ENCODE measurements around the gene PATE1. TPM values are rescaled to one million over a fixed set of nuclear protein-coding genes. Genes with fewer than 3 reads are reported as not detected.
"Not testable (repeated sequence)": the region's sequence is repeated elsewhere in the genome, so short reads cannot be mapped to it uniquely, and the experiment has no call there.

PATE1 gene, protein sequence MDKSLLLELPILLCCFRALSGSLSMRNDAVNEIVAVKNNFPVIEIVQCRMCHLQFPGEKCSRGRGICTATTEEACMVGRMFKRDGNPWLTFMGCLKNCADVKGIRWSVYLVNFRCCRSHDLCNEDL
- total RNA-seq: not detected
- under 1 TPM in 1 of 2 donors, not detected in 1; 0.30 TPM for polyA plus RNA-seq
- long read RNA-seq, donor 1: 0 reads
- long read RNA-seq, donor 2: 0 reads
- long read RNA-seq, donor 3: 0 reads

DNA sequence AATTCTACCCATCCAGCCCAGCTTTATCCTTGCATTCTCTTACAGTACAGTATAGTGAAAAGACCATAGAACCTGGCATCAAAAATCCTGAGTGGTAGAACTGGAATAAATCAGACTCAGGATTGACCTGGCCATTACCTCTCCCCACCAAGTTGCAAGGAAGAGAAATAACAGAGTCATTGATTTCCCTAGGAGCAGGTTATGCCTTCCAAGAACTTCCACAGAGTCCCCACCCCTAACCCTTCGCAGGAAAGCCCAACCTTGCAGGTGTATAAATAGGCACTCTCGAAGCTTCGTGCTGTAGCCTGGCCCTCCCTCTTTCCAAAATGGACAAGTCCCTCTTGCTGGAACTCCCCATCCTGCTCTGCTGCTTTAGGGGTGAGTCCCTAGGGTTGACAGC lies at the start of gene PATE1:
Gene PATE1 (plus strand): TSS at position 301 of the 400 bp plus-strand sequence. CDS start 26 bp downstream, at position 327.
- no peak within 1 kb of the TSS for H3K27ac ChIP-seq
- H3K9me3 ChIP-seq: no peaks in the 10 kb centered on the region
- H3K36me3 ChIP-seq: no peaks in the 10 kb centered on the region
- intact Hi-C loops (cut with DNase I): no loop called here
- no peak for DNase-seq
- no peaks in the 10 kb centered on the region for H3K27me3 ChIP-seq
- no peak for TF ChIP-seq POLR2A (IDR thresholded peaks at IDR 0.05)
- TF ChIP-seq EP300 (IDR thresholded peaks at IDR 0.05): no peak
- TF ChIP-seq, protein P1, sequence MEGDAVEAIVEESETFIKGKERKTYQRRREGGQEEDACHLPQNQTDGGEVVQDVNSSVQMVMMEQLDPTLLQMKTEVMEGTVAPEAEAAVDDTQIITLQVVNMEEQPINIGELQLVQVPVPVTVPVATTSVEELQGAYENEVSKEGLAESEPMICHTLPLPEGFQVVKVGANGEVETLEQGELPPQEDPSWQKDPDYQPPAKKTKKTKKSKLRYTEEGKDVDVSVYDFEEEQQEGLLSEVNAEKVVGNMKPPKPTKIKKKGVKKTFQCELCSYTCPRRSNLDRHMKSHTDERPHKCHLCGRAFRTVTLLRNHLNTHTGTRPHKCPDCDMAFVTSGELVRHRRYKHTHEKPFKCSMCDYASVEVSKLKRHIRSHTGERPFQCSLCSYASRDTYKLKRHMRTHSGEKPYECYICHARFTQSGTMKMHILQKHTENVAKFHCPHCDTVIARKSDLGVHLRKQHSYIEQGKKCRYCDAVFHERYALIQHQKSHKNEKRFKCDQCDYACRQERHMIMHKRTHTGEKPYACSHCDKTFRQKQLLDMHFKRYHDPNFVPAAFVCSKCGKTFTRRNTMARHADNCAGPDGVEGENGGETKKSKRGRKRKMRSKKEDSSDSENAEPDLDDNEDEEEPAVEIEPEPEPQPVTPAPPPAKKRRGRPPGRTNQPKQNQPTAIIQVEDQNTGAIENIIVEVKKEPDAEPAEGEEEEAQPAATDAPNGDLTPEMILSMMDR (IDR thresholded peaks at IDR 0.05): no peak
- H3K4me1 ChIP-seq (ENCODE audit: insufficient read depth): no peaks in the 10 kb centered on the region
- H3K4me3 ChIP-seq: no peak within 1 kb of the TSS
- 84 to 87% (median 86%) methylated on average over 3 of the region's 3 CpGs for WGBS, 3 donors

DNA sequence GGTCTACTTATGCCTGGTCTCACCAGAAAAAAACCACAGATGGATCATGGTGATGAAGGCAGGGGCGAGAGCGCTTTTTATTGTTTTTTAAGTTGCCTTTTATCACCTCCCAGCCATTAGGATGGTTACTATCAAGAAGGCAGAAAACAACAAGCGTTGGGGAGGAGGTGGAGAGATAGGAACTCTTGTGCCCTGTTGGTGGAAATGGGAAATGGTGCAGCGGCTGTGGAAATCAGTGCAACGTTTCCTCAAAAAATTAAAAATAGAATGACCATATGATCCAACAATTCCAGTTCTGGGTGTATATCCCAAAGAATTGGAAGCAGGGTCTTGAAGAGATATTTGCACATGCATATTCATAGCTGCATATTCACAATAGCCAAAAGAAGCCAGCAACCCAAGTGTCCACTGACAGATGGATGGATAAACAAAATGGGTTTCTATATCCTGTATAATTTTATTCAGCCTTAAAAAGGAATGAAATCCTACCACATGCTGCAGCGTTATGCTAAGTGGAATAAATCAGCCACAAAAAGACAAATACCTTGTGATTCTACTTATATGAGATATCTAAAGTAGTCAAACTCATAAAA lies 45.0 kb upstream of the PATE1 start:
- Histone ChIP-seq H3K27ac (no peak overlapping the region), H3K27me3 (no peaks in the 10 kb centered on the region), H3K9me3 (no peaks in the 10 kb centered on the region), H3K36me3 (no peaks in the 10 kb centered on the region), H3K4me1 (ENCODE audit: insufficient read depth) (no peaks in the 10 kb centered on the region), H3K4me3 (no peak overlapping the region)
- intact Hi-C loops (cut with DNase I): no loop called here
- TF ChIP-seq EP300 (IDR thresholded peaks at IDR 0.05) (no peak), POLR2A (IDR thresholded peaks at IDR 0.05) (no peak)
- TF ChIP-seq, protein P1 (IDR thresholded peaks at IDR 0.05): no peak
- DNase-seq: no peak
- 67 to 77% (median 72%) methylated on average over 6 of the region's 6 CpGs for WGBS, 3 donors

DNA sequence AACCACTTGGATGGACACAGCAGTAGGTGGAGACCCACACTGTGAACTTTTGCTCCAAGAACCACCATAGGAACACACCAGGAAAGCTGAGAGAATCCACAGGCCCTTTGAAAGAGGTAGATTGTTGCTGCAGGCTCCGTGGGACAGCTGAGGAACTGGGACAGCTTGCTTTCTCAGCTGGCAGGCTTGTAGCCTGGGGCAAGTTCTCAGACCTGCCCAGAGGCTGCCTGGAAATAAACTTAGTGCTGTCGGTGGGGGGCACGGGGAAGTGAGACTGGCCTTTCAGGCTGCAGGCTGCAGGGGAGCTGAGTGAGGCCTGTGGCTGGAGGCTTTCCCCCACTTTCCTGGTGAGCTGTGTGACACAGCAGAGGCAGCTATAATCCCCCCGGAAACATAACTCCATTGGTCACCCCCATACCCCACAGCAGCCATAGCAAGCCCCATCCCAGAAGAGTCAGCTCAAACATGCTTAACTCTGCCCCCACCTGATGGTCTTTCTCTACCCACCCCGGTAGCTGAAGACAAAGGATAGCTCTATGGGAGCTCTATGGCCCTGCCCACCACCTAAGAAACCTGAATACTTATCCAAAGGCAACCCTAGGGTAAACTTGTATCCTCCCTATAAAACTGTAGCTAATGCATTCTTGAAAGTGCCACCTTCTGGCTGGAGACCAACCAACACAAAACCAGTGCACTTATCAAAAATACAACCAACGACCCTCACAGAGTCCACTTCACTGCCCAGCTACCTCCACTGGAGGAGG lies 44.0 kb upstream of the PATE1 start:
- H3K4me1 ChIP-seq (ENCODE audit: insufficient read depth): no peaks in the 10 kb centered on the region
- intact Hi-C loops (cut with DNase I): no loop called here
- H3K9me3 ChIP-seq: no peaks in the 10 kb centered on the region
- no peak for TF ChIP-seq POLR2A (IDR thresholded peaks at IDR 0.05)
- TF ChIP-seq EP300 (IDR thresholded peaks at IDR 0.05): no peak
- H3K27ac ChIP-seq: no peak overlapping the region
- H3K4me3 ChIP-seq: no peak overlapping the region
- no peak for DNase-seq
- H3K36me3 ChIP-seq: no peaks in the 10 kb centered on the region
- 47 to 62% (median 53%) methylated on average over 6 of the region's 6 CpGs for WGBS, 3 donors
- H3K27me3 ChIP-seq: no peaks in the 10 kb centered on the region

DNA sequence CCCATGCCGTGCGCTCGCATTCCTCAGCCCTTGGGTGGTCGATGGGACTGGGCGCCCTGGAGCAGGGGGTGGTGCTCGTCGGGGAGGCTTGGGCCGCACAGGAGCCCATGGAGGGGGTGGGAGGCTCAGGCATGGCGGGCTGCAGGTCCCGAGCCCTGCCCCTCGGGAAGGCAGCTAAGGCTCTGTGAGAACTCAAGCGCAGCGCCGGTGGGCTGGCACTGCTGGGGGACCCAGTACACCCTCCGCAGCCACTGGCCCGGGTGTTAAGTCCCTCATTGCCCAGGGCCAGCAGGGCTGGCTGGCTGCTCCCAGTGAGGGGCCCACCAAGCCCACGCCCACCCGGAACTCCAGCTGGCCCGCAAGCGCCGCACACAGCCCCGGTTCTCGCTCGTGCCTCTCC lies 41.4 kb upstream of the PATE1 start:
- 91 to 96% (median 91%) methylated on average over 24 of the region's 24 CpGs for WGBS, 3 donors
- intact Hi-C loops (cut with DNase I); DNase-seq; H3K27me3 ChIP-seq; H3K9me3 ChIP-seq; H3K4me1 ChIP-seq (ENCODE audit: insufficient read depth); H3K27ac ChIP-seq; H3K36me3 ChIP-seq; H3K4me3 ChIP-seq: not testable (repeated sequence)

DNA sequence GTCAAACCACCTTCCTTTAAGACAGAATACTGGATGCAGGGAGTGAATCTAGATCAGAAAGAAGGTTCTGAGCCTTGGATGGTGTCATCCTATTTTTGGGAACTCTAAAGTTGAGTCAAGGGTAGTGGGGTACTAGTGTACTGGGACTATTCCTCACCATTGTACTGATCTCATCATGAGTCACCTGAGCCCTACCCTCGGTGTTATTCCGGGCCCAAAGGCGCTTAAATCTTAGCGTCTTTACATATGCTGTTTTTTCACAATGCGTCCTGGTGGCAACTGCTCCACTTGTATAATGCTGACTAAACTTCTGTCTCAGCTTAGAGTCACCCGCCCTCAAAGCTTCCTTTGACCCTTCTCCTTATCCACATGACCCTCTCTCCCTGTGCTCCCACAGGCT lies 25.3 kb upstream of the PATE1 start:
- no peak for DNase-seq
- Histone ChIP-seq H3K4me1 (ENCODE audit: insufficient read depth) (no peaks in the 10 kb centered on the region), H3K4me3 (no peak overlapping the region), H3K27me3 (no peaks in the 10 kb centered on the region), H3K27ac (no peak overlapping the region), H3K9me3 (no peaks in the 10 kb centered on the region), H3K36me3 (no peaks in the 10 kb centered on the region)
- WGBS, 3 donors: 82 to 89% (median 87%) methylated on average over 6 of the region's 6 CpGs
- TF ChIP-seq POLR2A (IDR thresholded peaks at IDR 0.05) (no peak), EP300 (IDR thresholded peaks at IDR 0.05) (no peak)
- TF ChIP-seq, protein P1 (IDR thresholded peaks at IDR 0.05): no peak
- intact Hi-C loops (cut with DNase I): no loop called here

Data from ovary (tissue), 10 donors.